ENCODE data around the gene NEO1.

DNA sequence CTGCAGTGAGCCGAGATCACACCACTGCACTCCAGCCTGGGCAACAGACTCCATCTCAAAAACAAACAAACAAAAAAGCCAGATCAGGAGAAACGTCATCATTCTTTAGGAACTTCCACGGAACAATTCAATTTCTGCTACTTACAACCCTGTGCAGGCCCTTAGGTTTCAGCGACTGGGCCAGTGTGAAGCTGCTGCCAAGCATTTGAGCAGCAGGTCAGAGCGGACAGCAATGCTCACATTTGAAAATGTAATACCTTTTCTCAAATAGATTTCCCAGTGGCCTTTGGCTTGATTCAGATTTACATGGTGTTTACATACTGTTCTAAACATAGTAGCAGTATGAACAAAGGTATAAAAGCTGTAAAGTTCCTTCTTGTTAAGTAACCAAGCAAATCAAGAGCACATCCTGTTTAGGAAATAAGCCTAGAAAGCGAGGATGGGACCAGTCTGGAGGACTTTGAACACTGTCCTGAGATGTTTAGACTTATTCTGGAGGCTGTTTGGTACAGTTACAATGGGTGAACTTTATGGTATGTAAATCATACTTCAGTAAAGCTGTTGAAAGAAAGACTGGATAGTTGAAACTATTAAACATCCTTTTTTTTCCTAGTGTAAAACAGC lies 175.3 kb downstream of the NEO1 start:
- no peak for TF ChIP-seq POLR2A (IDR thresholded peaks at IDR 0.05; ENCODE audit: low read depth, low read length)
- TF ChIP-seq SPI1 (IDR thresholded peaks at IDR 0.05; ENCODE audit: low read depth, low read length), result no peak
- no peak for TF ChIP-seq POLR2AphosphoS5 (IDR thresholded peaks at IDR 0.05; ENCODE audit: low read depth, low read length)
- no peak for TF ChIP-seq TAF1 (IDR thresholded peaks at IDR 0.05; ENCODE audit: low read depth, low read length)
